Left ventricle myocardium superior (tissue), 1 donor: ENCODE measurements around the gene KRT79. TPM values are rescaled to one million over a fixed set of nuclear protein-coding genes. Genes with fewer than 3 reads are reported as not detected.
"Not testable (repeated sequence)": the region's sequence is repeated elsewhere in the genome, so short reads cannot be mapped to it uniquely, and the experiment has no call there.

Experiments used
- ATAC-seq: fragments of 200-7000 bp; cut with Tn5 transposase; one replicate; pipeline ENCODE4 v1.9.1; 2020; ENCODE audit warnings: mild to moderate bottlenecking, moderate library complexity
- DNase-seq: peaks from one replicate; pipeline ENCODE4 v3.0.0-alpha.2; 2020
- intact Hi-C: fragments of 100-400 bp; cut with micrococcal nuclease; formaldehyde crosslinking; loops from one replicate; pipeline ENCODE4 v1.11.0; 2022
- long read RNA-seq: library from polyadenylated mRNA; unstranded; transcript quantifications from one replicate; pipeline ENCODE4 v2.0.0, GENCODE V29; 2021
- total RNA-seq: library from RNA; stranded (reverse); fragmentation: NEBNext Ultra II Directional; extraction: Animal tissue kit (Norgen Biotek cat#: 25700); gene quantifications from one replicate; pipeline ENCODE4 v1.2.1, GENCODE V29; 2021
- donor health status: DM: no; HTN: yes; CAD: no; lungs with severe emphysema.

Gene KRT79
- total RNA-seq = not detected
- long read RNA-seq = 0 reads

DNA sequence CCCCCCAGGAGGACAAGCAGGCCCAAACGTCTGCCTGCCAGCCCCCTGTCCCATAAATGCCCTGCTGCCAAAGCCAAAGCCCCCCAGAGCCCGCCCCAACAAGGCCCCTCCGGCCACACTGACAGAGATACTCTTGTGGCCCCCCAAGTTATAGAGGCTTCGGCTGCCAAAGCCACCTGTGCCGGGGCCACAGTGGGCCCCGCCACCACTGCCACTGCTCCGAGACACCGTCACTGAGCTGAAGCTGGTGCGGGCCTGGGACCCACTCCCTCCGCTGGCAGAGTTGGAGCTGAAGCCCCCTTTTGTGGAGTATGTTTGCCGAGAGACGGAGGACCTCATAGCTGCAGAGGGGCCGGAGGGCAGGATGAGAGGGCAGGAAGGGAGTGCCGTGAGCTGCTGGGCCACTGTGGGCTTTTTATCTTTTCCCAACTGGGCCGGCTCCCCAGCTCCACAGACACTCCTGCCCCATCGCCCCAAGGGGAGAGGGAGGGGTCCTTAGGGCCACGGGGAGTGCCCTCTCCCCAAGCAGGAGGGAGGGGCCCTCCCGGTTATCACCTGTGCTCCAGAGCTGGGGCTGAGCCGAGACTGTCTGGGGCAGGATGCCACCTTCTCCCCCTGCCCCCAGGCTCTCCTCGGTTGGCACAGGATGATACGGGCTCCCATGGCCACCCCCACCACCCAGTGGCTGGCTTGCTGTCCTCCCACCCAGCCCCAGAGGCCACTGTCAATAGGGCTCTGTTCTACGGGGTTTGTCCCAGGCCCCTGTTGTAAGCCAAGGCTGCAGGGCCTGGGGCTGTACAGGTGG, at the start of gene KRT79:
Gene KRT79 (minus strand): TSS at position 390 of the 805 bp plus-strand sequence. CDS start 51 bp downstream, at position 339.
- intact Hi-C loops = no loop called here
- no peak for DNase-seq
- no peak for ATAC-seq

GRCh38 chr12:52880499-52880898, 46.4 kb upstream of the KRT79 start:
- ATAC-seq, intact Hi-C loops: not testable (repeated sequence)

GRCh38 chr12:52879394-52880351, 45.6 kb upstream of the KRT79 start:
- DNase-seq (peak; percentile 84), ATAC-seq (peak; percentile 89)
- intact Hi-C loops = loop anchor here (5.0 to 10.0 kb wide), 3 partner anchors 297 to 725 kb away; no protein-coding TSS in a partner anchor

More at GRCh38 chr12:52880499-52880898, 46.4 kb upstream of the KRT79 start:
- DNase-seq = not testable (repeated sequence)

- ATAC-seq (no peak), DNase-seq (no peak)
- intact Hi-C loops = loop anchor here (5.0 to 10.0 kb wide), 3 partner anchors 296 to 724 kb away; no protein-coding TSS in a partner anchor
Observed at GRCh38 chr12:52878507-52879393, 44.6 kb upstream of the KRT79 start.

GRCh38 chr12:52877242-52877641, 43.1 kb upstream of the KRT79 start:
- no peak for ATAC-seq
- DNase-seq = no peak
- intact Hi-C loops = loop anchor here (5.0 to 10.0 kb wide), 3 partner anchors 295 to 722 kb away; no protein-coding TSS in a partner anchor

GRCh38 chr12:52876372-52876771, 42.3 kb upstream of the KRT79 start:
- ATAC-seq = peak; percentile 42
- intact Hi-C loops = loop anchor here (5.0 to 10.0 kb wide), 3 partner anchors 294 to 722 kb away; no protein-coding TSS in a partner anchor
- DNase-seq = peak; percentile 68

- ATAC-seq (no peak), DNase-seq (no peak)
- intact Hi-C loops = loop anchor here (5.0 to 10.0 kb wide), 3 partner anchors 293 to 720 kb away; no protein-coding TSS in a partner anchor
Observed at GRCh38 chr12:52874573-52875435, 40.7 kb upstream of the KRT79 start.

DNA sequence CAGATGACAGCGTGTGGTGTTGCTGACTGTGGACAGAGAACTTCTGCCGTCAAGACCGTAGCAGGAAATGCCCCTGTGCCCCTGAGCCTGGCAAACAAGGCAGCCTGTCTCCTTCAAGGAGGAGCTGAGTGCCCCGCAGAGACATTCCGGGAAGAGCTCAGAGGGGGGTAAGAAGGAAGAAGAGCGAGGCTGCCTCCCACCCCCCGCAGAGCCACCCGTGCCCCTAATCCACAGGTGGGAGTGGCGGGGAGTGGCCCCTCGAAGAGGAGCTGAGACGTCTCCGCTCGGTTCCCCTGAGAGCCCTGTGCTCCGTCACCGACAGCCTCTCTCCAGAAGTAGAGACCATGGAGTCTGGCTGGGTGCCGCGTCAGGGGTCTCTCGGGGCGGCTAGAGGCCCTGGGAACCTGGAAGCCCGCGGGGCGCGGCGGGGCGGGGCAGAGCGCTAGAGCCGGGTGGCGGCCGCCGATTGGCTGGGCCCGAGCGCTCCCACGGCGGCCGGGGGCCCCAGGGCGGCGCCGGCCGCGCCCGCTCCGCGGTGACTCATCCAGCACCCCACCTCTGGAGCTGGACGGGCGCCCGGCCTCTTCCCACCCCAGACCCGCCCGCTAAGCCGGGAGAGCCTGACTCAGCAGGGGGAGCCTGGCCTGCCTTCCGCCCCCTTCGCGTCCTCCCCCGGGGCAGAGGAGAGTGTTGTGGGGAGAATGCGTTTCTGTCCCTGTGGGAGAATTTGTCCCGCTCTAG, 39.9 kb upstream of the KRT79 start:
- DNase-seq (peak; percentile 91), ATAC-seq (peak; percentile 88)
- intact Hi-C loops = loop anchor here (10.0 kb wide), 2 partner anchors 499 to 719 kb away; no protein-coding TSS in a partner anchor

DNA sequence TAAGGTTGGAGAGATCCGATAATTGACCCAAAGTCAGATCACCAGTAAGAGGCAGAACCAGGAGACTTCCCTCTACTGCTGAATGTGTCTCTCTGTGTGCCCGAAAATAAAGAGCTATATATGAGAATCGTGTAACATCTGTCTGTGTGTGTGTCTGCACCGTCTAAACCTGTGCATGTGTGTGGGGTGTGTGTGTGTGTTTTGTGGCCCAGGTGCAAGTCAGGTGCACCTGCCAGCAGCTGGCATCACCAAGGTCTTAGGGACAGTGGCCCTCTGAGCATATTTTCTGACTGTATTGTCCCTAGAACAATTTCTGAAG, 39.4 kb upstream of the KRT79 start:
- intact Hi-C loops = loop anchor here (10.0 kb wide), 2 partner anchors 499 to 719 kb away; no protein-coding TSS in a partner anchor
- ATAC-seq (no peak), DNase-seq (no peak)

GRCh38 chr12:52872644-52873389, 38.7 kb upstream of the KRT79 start:
- intact Hi-C loops = loop anchor here (10.0 kb wide), 2 partner anchors 498 to 718 kb away; no protein-coding TSS in a partner anchor
- no peak for ATAC-seq
- no peak for DNase-seq

- intact Hi-C loops = loop anchor here (10.0 kb wide), 2 partner anchors 497 to 717 kb away; no protein-coding TSS in a partner anchor
- DNase-seq (peak; percentile 43), ATAC-seq (peak; percentile 21)
Observed at GRCh38 chr12:52871291-52872039, 37.4 kb upstream of the KRT79 start.

GRCh38 chr12:52870361-52871290, 36.5 kb upstream of the KRT79 start:
- DNase-seq = peak; percentile 74

DNA sequence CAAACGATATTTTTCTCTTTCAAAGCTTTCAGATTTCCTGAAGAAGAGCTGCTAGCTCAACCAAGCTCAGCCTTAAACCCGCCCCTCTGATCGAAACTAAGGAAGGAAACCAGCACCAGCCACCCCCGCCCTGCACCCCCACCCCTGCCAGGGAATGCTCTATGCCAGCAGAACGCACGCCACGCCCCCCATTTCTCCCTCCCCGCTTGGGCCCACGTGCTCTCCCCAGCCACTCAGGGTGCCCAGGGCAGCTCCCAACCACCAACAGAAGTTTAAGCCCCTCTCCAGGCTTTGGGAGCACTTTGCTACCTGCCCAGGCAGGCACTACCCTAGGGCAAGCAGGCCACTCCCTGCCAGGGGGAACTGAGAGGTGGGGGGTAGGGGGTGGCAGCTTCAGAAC, 33.5 kb upstream of the KRT79 start:
- peak; percentile 41 for ATAC-seq
- DNase-seq = peak; percentile 78
- intact Hi-C loops = no loop called here

More at GRCh38 chr12:52870361-52871290, 36.5 kb upstream of the KRT79 start:
- intact Hi-C loops = loop anchor here (10.0 kb wide), 2 partner anchors 496 to 716 kb away; no protein-coding TSS in a partner anchor
- ATAC-seq = peak; percentile 39

DNA sequence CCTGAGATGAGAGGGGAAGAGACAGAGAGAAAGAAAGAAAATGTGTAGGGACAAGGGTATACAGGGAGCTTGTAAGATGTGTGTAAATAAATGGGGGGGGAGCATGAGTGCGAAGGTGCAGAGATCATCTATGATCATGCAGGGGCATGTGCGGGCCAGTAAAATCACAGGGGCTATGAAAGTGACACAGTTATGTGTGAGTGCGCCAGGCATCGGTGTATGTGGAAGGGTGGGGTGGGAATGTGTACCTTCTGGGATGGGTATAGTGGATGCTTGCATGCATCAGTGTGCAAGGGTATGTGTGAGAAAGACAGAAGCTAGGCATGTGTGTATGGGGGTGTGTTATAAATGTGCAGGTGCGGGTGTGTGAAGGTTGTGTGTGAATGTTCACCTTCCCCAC, 33.0 kb upstream of the KRT79 start:
- intact Hi-C loops = no loop called here
- no peak for ATAC-seq
- DNase-seq = no peak
